Caco-2 (cell line): ENCODE data around the gene CACNA1I. TPM values are rescaled to one million over a fixed set of nuclear protein-coding genes. Genes with fewer than 3 reads are reported as not detected.

Source experiments
- BruUV-seq: library from RNA; stranded (reverse); fragments of 400-500 nt; replicated peaks from 2 replicates; lab custom pipeline; 2021; lab: Mats Ljungman, UMichigan
- CTCF ChIA-PET: fragments of 300-600 bp; sonication (Branson Sonifier 250); formaldehyde crosslinking; loops from one replicate; lab custom pipeline; 2022; ENCODE audit warnings: antibody characterized with exemption; lab: Charles Lee
- POLR2A ChIA-PET: fragments of 300-600 bp; sonication (Branson Sonifier 250); formaldehyde crosslinking; loops from one replicate; lab custom pipeline; 2022; ENCODE audit warnings: antibody characterized with exemption; lab: Charles Lee
- DNase-seq, 2 experiments: peaks; one replicate each; pipeline versions ENCODE4 v3.0.0 to v3.0.0-alpha.2; 2020 to 2022
- H3K27me3 ChIP-seq: replicated peaks from 2 replicates; pipeline ENCODE4 v1.6.0; 2011; ENCODE audit warnings: low read length; ENCODE audit not compliant: control insufficient read depth, insufficient read depth
- H3K36me3 ChIP-seq: 2 replicates; pipeline ENCODE4 v1.5.1; 2011; ENCODE audit warnings: low read length; ENCODE audit not compliant: control insufficient read depth, insufficient read depth
- H3K4me1 ChIP-seq: fragments of 250-450 bp; sonication (Bioruptor Pico); 2 replicates; pipeline ENCODE4 v1.5.1; 2020; ENCODE audit warnings: mild to moderate bottlenecking
- H3K4me3 ChIP-seq: 2 replicates; pipeline ENCODE4 v1.5.1; 2011; ENCODE audit warnings: low read depth, mild to moderate bottlenecking, control low read depth, low read length
- H3K9me3 ChIP-seq: fragments of 250-450 bp; sonication (Bioruptor Pico); 2 replicates; pipeline ENCODE4 v1.5.1; 2020; ENCODE audit warnings: mild to moderate bottlenecking, moderate library complexity
- H3K27ac Mint-ChIP-seq: one replicate; pipeline ENCODE4 v1.8.0; 2022; ENCODE audit warnings: mixed read lengths; ENCODE audit not compliant: unreplicated experiment
- H3K27me3 Mint-ChIP-seq: one replicate; pipeline ENCODE4 v1.8.0; 2022; ENCODE audit warnings: mixed read lengths; ENCODE audit not compliant: insufficient read depth, unreplicated experiment
- H3K36me3 Mint-ChIP-seq: one replicate; pipeline ENCODE4 v1.8.0; 2022; ENCODE audit warnings: mild to moderate bottlenecking, mixed read lengths; ENCODE audit not compliant: insufficient read depth, unreplicated experiment
- H3K4me1 Mint-ChIP-seq: one replicate; pipeline ENCODE4 v1.8.0; 2022; ENCODE audit warnings: low read depth, mixed read lengths; ENCODE audit not compliant: unreplicated experiment
- H3K4me3 Mint-ChIP-seq: one replicate; pipeline ENCODE4 v1.8.0; 2022; ENCODE audit warnings: mild to moderate bottlenecking, moderate library complexity, mixed read lengths; ENCODE audit not compliant: unreplicated experiment
- H3K9me3 Mint-ChIP-seq: one replicate; pipeline ENCODE4 v1.8.0; 2022; ENCODE audit warnings: mixed read lengths; ENCODE audit not compliant: unreplicated experiment
- intact Hi-C: fragments of 100-400 bp; cut with micrococcal nuclease; formaldehyde crosslinking; loops from one replicate; pipeline ENCODE4 v1.10.0; 2022; ENCODE audit not compliant: unreplicated experiment
- total RNA-seq: library from RNA; stranded (reverse); gene quantifications from 2 replicates; pipeline ENCODE4 v1.2.3, GENCODE V29; 2022
- TF ChIP-seq, protein P1 (sequence below), 2 experiments: fragments of 200-600 bp in 1 of 2; IDR thresholded peaks; 1 replicate in 1 of 2; 2 replicates in 1 of 2; pipeline versions ENCODE4 v1.5.1 to v1.8.0; 2011 to 2022; ENCODE audit warnings: antibody characterized with exemption in 1 of 2, control low read depth in 1 of 2, inconsistent platforms in 1 of 2, low read depth in 1 of 2, low read length in 1 of 2, mild to moderate bottlenecking in 1 of 2, moderate library complexity in 1 of 2; ENCODE audit not compliant: insufficient read depth in 1 of 2, severe bottlenecking in 1 of 2, unreplicated experiment in 1 of 2

CACNA1I gene
- total RNA-seq, 1 experiment from 2014 or later: not detected

DNA sequence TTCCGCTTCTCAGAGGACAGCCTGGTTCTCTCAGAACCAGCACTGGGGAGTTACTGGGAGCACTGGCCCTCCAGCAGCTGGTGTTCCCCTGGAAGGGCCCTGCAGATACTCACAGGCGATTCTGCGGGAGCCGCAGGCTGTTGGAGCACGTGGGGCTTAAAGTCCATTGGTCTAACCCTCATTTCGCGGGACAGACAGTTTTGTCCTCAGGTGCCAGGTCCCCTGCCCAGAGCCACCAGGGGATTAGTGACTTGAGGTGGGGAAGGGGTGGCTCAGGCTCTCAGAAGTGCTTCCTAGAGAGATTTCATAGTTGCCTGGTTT, 53.9 kb downstream of the CACNA1I start:
- Mint-ChIP-seq H3K27me3 (no peaks in the 10 kb centered on the region), H3K36me3 (no peaks in the 10 kb centered on the region), H3K4me3 (no peak overlapping the region), H3K4me1 (no peaks in the 10 kb centered on the region), H3K9me3 (no peaks in the 10 kb centered on the region), H3K27ac (no peak overlapping the region)
- Histone ChIP-seq H3K4me3 (no peak overlapping the region), H3K4me1 (no peaks in the 10 kb centered on the region), H3K27me3 (no peaks in the 10 kb centered on the region), H3K9me3 (no peaks in the 10 kb centered on the region), H3K36me3 (no peaks in the 10 kb centered on the region)
- no TSS peak for BruUV-seq
- CTCF ChIA-PET: interaction anchor here (0.6 kb wide), 1 partner anchor 138 kb away, joined by 3 read pairs; no protein-coding TSS in a partner anchor
- POLR2A ChIA-PET: no interaction called here
- DNase-seq: no peak
- intact Hi-C loops: no loop called here
- TF ChIP-seq, protein P1, sequence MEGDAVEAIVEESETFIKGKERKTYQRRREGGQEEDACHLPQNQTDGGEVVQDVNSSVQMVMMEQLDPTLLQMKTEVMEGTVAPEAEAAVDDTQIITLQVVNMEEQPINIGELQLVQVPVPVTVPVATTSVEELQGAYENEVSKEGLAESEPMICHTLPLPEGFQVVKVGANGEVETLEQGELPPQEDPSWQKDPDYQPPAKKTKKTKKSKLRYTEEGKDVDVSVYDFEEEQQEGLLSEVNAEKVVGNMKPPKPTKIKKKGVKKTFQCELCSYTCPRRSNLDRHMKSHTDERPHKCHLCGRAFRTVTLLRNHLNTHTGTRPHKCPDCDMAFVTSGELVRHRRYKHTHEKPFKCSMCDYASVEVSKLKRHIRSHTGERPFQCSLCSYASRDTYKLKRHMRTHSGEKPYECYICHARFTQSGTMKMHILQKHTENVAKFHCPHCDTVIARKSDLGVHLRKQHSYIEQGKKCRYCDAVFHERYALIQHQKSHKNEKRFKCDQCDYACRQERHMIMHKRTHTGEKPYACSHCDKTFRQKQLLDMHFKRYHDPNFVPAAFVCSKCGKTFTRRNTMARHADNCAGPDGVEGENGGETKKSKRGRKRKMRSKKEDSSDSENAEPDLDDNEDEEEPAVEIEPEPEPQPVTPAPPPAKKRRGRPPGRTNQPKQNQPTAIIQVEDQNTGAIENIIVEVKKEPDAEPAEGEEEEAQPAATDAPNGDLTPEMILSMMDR (IDR thresholded peaks at IDR 0.05; ENCODE audit: insufficient read depth in 1 of 2, low read depth in 1 of 2, low read length in 1 of 2, severe bottlenecking in 1 of 2, unreplicated experiment in 1 of 2): no peak

DNA sequence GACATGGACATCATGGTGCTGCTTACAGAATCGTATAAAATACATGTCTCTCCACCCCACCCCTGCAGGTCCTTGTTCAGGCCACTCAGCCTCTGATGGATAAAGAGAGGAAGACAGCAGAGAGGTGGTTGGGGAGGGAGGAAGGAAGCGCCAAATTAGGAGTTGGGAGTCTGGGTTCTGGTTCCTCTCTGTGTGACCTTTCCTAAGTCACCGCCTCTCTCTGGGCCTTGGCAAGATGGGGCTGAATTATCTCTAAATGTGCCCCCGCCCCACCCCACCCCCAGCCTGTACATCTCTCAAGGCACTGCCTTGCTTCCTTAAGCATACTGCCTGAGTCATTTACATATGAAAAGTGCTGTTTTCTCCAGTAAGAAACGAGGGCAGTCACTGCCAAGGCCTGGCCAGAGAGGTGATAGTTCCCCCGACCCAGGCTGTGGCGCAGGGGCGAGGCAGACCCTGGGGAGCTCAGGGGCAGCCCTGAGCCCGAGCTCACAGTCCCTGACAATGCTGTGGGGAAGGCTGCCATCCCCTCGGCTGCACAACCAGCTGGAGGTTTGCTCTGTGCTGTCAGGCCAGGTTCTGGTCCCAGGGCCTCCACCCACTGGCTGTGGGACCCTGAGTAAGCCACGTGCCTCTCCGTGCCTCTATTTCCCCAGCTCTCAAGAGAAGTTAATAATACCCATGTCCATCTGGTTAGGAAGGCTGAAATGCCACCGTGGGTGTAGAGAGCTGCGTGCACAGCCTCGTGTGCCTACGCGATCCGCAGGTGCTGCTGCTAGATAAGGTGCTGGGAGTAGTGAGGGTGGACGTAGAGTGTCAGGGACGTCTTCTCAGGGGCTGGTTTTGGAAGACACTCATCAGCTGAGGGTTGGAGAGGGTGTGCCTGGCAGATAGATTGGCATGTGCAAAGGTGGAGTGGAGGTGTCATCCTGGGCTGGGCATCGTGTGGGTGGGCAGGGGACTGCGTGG, 55.3 kb downstream of the CACNA1I start:
- ChIA-PET CTCF (no interaction called here), POLR2A (no interaction called here)
- Histone ChIP-seq H3K36me3 (no peaks in the 10 kb centered on the region), H3K9me3 (no peaks in the 10 kb centered on the region), H3K27me3 (no peaks in the 10 kb centered on the region), H3K4me1 (no peaks in the 10 kb centered on the region), H3K4me3 (no peak overlapping the region)
- intact Hi-C loops: no loop called here
- TF ChIP-seq, protein P1 (IDR thresholded peaks at IDR 0.05; ENCODE audit: insufficient read depth in 1 of 2, low read depth in 1 of 2, low read length in 1 of 2, severe bottlenecking in 1 of 2, unreplicated experiment in 1 of 2): no peak
- BruUV-seq: no TSS peak
- H3K4me1 Mint-ChIP-seq: no peaks in the 10 kb centered on the region
- no peak for DNase-seq
- H3K27me3 Mint-ChIP-seq: peaks cover 4% of the 10 kb centered on the region
- no peaks in the 10 kb centered on the region for H3K36me3 Mint-ChIP-seq
- H3K27ac Mint-ChIP-seq: no peak overlapping the region
- no peak overlapping the region for H3K4me3 Mint-ChIP-seq
- no peaks in the 10 kb centered on the region for H3K9me3 Mint-ChIP-seq

DNA sequence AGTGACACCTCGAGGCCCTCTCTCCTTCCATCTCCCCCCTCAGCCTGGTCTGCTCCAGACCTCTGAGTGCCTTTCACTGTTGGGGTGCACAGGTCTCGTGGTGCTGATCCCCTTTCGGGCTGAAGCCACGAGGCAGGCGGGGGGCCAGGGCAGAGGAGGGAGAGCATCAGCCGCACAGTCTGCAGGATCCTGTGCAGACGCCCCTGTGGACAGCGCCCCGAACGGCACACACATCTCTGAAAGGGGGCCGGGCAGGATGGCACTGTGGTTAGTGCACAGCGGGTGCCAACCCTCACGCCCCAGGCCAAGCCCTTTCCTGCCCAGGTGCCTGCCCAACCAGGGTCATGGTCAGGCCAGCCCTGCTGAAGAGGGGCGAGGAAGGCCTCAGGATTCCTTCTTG, 56.7 kb downstream of the CACNA1I start:
- Mint-ChIP-seq H3K36me3 (no peaks in the 10 kb centered on the region), H3K4me3 (no peak overlapping the region), H3K27me3 (peaks cover 4% of the 10 kb centered on the region), H3K4me1 (no peaks in the 10 kb centered on the region), H3K27ac (no peak overlapping the region), H3K9me3 (no peaks in the 10 kb centered on the region)
- no peak for DNase-seq
- no peaks in the 10 kb centered on the region for H3K27me3 ChIP-seq
- no TSS peak for BruUV-seq
- ChIA-PET POLR2A (no interaction called here), CTCF (no interaction called here)
- H3K4me3 ChIP-seq: no peak overlapping the region
- intact Hi-C loops: no loop called here
- TF ChIP-seq, protein P1 (IDR thresholded peaks at IDR 0.05; ENCODE audit: insufficient read depth in 1 of 2, low read depth in 1 of 2, low read length in 1 of 2, severe bottlenecking in 1 of 2, unreplicated experiment in 1 of 2): no peak
- no peaks in the 10 kb centered on the region for H3K4me1 ChIP-seq
- H3K36me3 ChIP-seq: no peaks in the 10 kb centered on the region
- H3K9me3 ChIP-seq: no peaks in the 10 kb centered on the region
